ENCODE results near the gene IL6ST. TPM values are rescaled to one million over a fixed set of nuclear protein-coding genes. Genes with fewer than 3 reads are reported as not detected.
"Not testable (repeated sequence)": the region's sequence is repeated elsewhere in the genome, so short reads cannot be mapped to it uniquely, and the experiment has no call there.

IL6ST gene
- total and polyA plus RNA-seq, 4 donors: 51.3 to 438 (median 109) TPM

DNA sequence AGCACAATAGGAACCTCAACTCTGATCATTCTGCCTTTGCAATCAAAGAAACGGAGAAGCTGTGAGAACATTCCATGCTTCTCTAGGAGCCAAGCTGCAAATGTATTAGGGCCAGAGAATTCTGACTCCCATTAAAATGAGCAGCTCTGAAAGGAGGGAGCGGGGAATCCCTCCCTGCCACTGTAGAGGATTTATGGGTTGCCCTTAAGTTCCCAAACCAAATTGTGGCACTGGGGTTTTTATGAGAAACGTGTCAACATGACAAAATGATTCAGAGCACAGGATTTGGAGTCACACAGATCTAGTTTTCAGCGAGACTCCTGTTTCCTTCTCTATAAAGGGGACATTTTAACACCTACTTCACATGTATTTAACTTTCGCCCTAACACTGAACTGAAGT, 1.8 kb downstream of the IL6ST start:
- Histone ChIP-seq H3K9me3 (ENCODE audit: control insufficient read depth in 4 of 4, low read length in 3 of 4) (no peaks in the 10 kb centered on the region), H3K27me3 (ENCODE audit: control insufficient read depth in 4 of 4, insufficient read depth in 4 of 4, low read length in 3 of 4) (no peaks in the 10 kb centered on the region), H3K4me3 (ENCODE audit: low read depth in 1 of 3, low read length in 3 of 3) (peak overlapping the region; percentile 67 to 91 (median 75)), H3K36me3 (ENCODE audit: control insufficient read depth in 4 of 4, insufficient read depth in 3 of 4, low read depth in 1 of 4, low read length in 3 of 4) (peaks cover 0 to 2% (median 0%) of the 10 kb centered on the region in 4 donors), H3K9ac (ENCODE audit: low read depth in 1 of 2, low read length in 2 of 2) (peak overlapping the region; percentile 72 to 99), H3K4me1 (ENCODE audit: control insufficient read depth in 4 of 4, insufficient read depth in 4 of 4, low read length in 3 of 4) (peaks cover 9 to 47% (median 12%) of the 10 kb centered on the region in 4 donors), H3K27ac (ENCODE audit: low read depth in 1 of 2, low read length in 2 of 2) (peak overlapping the region; percentile 98 to 99)
- TF ChIP-seq RAD21 (IDR thresholded peaks at IDR 0.05) (peak; percentile 5 to 26), NR2F2 (IDR thresholded peaks at IDR 0.05) (no peak), HNF4A (conservative IDR thresholded peaks at IDR 0.05) (no peak), JUND (IDR thresholded peaks at IDR 0.05) (no peak), TAF1 (conservative IDR thresholded peaks at IDR 0.05) (peak; percentile 19), HNF4G (IDR thresholded peaks at IDR 0.05) (no peak), YY1 (IDR thresholded peaks at IDR 0.05) (peak; percentile 65)
- TF ChIP-seq, protein P1, sequence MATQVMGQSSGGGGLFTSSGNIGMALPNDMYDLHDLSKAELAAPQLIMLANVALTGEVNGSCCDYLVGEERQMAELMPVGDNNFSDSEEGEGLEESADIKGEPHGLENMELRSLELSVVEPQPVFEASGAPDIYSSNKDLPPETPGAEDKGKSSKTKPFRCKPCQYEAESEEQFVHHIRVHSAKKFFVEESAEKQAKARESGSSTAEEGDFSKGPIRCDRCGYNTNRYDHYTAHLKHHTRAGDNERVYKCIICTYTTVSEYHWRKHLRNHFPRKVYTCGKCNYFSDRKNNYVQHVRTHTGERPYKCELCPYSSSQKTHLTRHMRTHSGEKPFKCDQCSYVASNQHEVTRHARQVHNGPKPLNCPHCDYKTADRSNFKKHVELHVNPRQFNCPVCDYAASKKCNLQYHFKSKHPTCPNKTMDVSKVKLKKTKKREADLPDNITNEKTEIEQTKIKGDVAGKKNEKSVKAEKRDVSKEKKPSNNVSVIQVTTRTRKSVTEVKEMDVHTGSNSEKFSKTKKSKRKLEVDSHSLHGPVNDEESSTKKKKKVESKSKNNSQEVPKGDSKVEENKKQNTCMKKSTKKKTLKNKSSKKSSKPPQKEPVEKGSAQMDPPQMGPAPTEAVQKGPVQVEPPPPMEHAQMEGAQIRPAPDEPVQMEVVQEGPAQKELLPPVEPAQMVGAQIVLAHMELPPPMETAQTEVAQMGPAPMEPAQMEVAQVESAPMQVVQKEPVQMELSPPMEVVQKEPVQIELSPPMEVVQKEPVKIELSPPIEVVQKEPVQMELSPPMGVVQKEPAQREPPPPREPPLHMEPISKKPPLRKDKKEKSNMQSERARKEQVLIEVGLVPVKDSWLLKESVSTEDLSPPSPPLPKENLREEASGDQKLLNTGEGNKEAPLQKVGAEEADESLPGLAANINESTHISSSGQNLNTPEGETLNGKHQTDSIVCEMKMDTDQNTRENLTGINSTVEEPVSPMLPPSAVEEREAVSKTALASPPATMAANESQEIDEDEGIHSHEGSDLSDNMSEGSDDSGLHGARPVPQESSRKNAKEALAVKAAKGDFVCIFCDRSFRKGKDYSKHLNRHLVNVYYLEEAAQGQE (IDR thresholded peaks at IDR 0.05): no peak
- TF ChIP-seq, protein P2, sequence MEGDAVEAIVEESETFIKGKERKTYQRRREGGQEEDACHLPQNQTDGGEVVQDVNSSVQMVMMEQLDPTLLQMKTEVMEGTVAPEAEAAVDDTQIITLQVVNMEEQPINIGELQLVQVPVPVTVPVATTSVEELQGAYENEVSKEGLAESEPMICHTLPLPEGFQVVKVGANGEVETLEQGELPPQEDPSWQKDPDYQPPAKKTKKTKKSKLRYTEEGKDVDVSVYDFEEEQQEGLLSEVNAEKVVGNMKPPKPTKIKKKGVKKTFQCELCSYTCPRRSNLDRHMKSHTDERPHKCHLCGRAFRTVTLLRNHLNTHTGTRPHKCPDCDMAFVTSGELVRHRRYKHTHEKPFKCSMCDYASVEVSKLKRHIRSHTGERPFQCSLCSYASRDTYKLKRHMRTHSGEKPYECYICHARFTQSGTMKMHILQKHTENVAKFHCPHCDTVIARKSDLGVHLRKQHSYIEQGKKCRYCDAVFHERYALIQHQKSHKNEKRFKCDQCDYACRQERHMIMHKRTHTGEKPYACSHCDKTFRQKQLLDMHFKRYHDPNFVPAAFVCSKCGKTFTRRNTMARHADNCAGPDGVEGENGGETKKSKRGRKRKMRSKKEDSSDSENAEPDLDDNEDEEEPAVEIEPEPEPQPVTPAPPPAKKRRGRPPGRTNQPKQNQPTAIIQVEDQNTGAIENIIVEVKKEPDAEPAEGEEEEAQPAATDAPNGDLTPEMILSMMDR (IDR thresholded peaks at IDR 0.05; ENCODE audit: low read depth, low read length, missing input control): no peak
- TF ChIP-seq, protein P3, sequence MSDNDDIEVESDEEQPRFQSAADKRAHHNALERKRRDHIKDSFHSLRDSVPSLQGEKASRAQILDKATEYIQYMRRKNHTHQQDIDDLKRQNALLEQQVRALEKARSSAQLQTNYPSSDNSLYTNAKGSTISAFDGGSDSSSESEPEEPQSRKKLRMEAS (IDR thresholded peaks at IDR 0.05): no peak
- DNase-seq (ENCODE audit: low spot score): no peak
- WGBS: 12% methylated on average over 5 of the region's 5 CpGs

DNA sequence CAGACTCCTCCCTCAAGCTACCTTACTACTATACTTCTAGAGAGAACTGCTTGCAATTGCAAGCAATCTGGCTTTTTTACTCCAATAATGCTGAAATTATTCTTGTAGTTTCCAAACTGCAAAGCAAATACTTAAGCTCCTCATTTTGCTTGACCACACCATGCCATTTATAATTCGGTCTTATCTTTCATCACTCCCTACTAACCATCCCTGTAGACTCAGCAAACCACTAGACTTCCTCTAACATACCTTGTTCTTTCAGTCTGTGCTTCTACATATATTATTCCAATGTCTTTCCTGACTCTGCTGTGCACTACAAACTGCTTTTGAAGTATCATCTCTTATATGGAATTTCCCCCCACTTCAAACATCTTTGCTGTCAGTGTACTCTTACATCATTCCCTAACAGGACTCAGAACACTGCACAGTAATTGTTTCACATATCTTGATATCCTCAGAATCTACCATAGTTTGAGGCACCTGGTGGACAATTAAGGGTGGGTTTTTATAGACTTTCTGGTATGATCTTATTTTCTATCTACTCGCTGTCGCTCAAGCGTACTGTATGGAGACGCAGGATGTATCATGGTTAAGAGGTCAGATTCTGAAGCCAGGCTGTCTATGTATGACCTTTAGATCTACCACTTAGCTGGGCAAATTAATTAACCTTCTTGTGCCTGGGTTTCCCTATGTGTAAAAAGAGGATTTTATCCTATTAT, 2.8 kb downstream of the IL6ST start:
- no peak for DNase-seq (ENCODE audit: low spot score)
- 26% methylated on average over 5 of the region's 5 CpGs for WGBS
- peak overlapping the region; percentile 67 to 91 (median 75) for H3K4me3 ChIP-seq (ENCODE audit: low read depth in 1 of 3, low read length in 3 of 3)

DNA sequence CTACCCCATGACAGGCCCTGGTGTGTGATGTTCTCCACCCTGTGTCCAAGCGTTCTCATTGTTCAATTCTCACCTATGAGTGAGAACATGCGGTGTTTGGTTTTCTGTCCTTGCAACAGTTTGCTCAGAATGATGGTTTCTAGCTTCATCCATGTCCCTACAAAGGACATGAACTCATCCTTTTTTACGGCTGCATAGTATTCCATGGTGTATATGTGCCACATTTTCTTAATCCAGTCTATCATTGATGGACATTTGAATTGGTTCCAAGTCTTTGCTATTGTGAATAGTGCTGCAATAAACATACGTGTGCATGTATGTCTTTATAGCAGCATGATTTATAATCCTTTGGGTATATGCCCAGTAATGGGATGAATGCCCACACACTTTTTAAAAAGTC, 3.9 kb downstream of the IL6ST start:
- not testable (repeated sequence) for H3K27me3 ChIP-seq (ENCODE audit: control insufficient read depth in 4 of 4, insufficient read depth in 4 of 4, low read length in 3 of 4); H3K9ac ChIP-seq (ENCODE audit: low read depth in 1 of 2, low read length in 2 of 2); H3K9me3 ChIP-seq (ENCODE audit: control insufficient read depth in 4 of 4, low read length in 3 of 4); H3K36me3 ChIP-seq (ENCODE audit: control insufficient read depth in 4 of 4, insufficient read depth in 3 of 4, low read depth in 1 of 4, low read length in 3 of 4); DNase-seq (ENCODE audit: low spot score)
- Histone ChIP-seq H3K4me3 (ENCODE audit: low read depth in 1 of 3, low read length in 3 of 3) (peak overlapping the region in 2 of 3 donors; percentile 75 to 91), H3K27ac (ENCODE audit: low read depth in 1 of 2, low read length in 2 of 2) (peak overlapping the region in 1 of 2 donors; percentile 25), H3K4me1 (ENCODE audit: control insufficient read depth in 4 of 4, insufficient read depth in 4 of 4, low read length in 3 of 4) (peaks cover 6 to 59% (median 26%) of the 10 kb centered on the region in 4 donors)
- WGBS: 74% methylated on average over 4 of the region's 4 CpGs

More for the DNA sequence above, 2.8 kb downstream of the IL6ST start:
- TF ChIP-seq GABPA (IDR thresholded peaks at IDR 0.05 in 1 of 2, conservative IDR thresholded peaks at IDR 0.05 in 1 of 2) (no peak), SP1 (IDR thresholded peaks at IDR 0.05) (no peak), EGR1 (IDR thresholded peaks at IDR 0.05; ENCODE audit: low read depth in 2 of 2) (no peak), YY1 (IDR thresholded peaks at IDR 0.05) (no peak), HNF4A (conservative IDR thresholded peaks at IDR 0.05) (peak in 1 of 2 donors; percentile 15), RAD21 (IDR thresholded peaks at IDR 0.05) (peak in 1 of 2 donors; percentile 15)
- TF ChIP-seq, protein P2 (IDR thresholded peaks at IDR 0.05; ENCODE audit: low read depth, low read length, missing input control): no peak
- TF ChIP-seq, protein P3 (IDR thresholded peaks at IDR 0.05): no peak
- TF ChIP-seq, protein P4, sequence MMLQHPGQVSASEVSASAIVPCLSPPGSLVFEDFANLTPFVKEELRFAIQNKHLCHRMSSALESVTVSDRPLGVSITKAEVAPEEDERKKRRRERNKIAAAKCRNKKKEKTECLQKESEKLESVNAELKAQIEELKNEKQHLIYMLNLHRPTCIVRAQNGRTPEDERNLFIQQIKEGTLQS (IDR thresholded peaks at IDR 0.05): no peak
- Histone ChIP-seq H3K36me3 (ENCODE audit: control insufficient read depth in 4 of 4, insufficient read depth in 3 of 4, low read depth in 1 of 4, low read length in 3 of 4) (peaks cover 0 to 4% (median 0%) of the 10 kb centered on the region in 4 donors), H3K4me1 (ENCODE audit: control insufficient read depth in 4 of 4, insufficient read depth in 4 of 4, low read length in 3 of 4) (peaks cover 9 to 57% (median 18%) of the 10 kb centered on the region in 4 donors), H3K9ac (ENCODE audit: low read depth in 1 of 2, low read length in 2 of 2) (peak overlapping the region; percentile 72 to 99), H3K27me3 (ENCODE audit: control insufficient read depth in 4 of 4, insufficient read depth in 4 of 4, low read length in 3 of 4) (no peaks in the 10 kb centered on the region), H3K9me3 (ENCODE audit: control insufficient read depth in 4 of 4, low read length in 3 of 4) (no peaks in the 10 kb centered on the region), H3K27ac (ENCODE audit: low read depth in 1 of 2, low read length in 2 of 2) (peak overlapping the region; percentile 98 to 99)

Measured in liver (tissue), 9 donors.